ENCODE results near the gene CRYBG1.

CRYBG1 gene

DNA sequence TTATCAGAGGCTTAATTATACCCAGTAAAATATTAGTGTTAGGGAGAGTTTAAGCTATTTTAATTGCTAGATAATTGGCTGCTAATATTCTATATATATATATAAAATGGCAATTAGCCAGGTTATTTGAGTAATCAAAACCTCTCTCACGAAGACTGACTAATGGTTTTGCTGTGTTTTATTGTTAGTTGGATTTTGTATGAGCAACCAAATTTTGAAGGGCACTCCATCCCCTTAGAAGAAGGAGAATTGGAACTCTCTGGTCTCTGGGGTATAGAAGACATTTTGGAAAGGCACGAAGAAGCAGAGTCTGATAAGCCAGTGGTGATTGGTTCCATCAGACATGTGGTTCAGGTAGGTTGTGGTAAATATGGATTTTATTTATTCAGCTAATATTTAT lies 166.6 kb downstream of the CRYBG1 start:
- no peak for TF ChIP-seq CTCF (IDR thresholded peaks at IDR 0.05; ENCODE audit: extremely low read depth, missing control alignments)
- DNase-seq (ENCODE audit: low spot score) = no peak

DNA sequence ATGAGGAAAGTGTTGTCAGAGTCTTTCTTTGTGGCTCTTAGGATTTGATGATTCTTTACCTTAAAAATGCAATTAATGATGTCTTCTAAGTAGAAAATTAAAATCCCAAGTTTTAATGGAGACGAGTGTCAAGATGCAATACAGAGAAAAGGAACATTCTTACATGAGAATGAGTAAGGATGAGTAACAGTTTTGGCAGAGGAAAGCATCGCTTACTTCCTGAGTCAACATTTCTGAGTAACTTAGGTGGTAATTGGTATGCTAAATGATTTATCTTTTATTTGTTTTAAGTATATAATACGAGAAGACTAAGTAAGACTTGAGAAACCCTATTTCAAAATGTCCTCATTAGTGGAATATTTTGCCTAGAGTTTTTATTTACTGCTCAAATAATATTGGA lies 167.5 kb downstream of the CRYBG1 start:
- no peak for TF ChIP-seq CTCF (IDR thresholded peaks at IDR 0.05; ENCODE audit: extremely low read depth, missing control alignments)
- DNase-seq (ENCODE audit: low spot score) = no peak

DNA sequence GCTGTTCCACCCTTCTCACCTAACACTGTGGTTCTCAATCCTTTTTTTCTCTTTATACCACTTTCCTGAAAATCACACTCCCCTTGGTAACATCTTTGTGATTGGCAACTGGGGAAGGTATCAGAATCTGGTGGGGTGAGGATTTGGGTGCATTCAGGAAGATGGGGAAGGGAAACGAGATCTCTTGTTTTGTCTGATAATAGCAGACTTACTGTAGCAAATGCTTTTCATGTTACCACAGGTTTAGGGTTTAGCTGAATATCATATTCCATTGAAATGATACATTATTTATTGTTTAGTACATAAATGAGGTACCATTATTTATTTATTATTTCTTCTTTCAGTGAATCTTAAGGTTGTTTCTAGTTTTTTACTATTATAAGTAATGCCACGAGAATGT lies 168.0 kb downstream of the CRYBG1 start:
- no peak for DNase-seq (ENCODE audit: low spot score)
- TF ChIP-seq CTCF (IDR thresholded peaks at IDR 0.05; ENCODE audit: extremely low read depth, missing control alignments) = no peak

DNA sequence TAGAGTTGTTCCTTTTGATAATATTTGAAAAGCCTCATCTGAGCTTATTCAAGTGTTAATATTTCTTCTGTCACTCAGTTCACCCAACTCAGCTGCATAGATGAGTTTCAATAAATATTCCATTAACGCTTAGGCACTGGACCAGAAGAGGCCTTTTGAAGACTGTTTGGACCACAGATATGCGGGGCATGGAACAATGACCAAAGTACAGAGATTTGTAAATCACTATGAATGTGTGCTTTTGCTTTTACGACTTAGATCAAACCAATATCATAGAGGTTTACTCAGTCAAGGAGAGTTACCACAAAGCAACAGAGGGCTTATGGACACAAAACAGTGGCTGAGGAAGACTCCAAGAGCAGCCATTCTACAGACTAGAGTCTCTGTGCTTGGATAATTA lies 168.9 kb downstream of the CRYBG1 start:
- TF ChIP-seq CTCF (IDR thresholded peaks at IDR 0.05; ENCODE audit: extremely low read depth, missing control alignments) = no peak
- no peak for DNase-seq (ENCODE audit: low spot score)

GRCh38 chr6:106530026-106530425 lies 169.5 kb downstream of the CRYBG1 start:
- no peak for TF ChIP-seq CTCF (IDR thresholded peaks at IDR 0.05; ENCODE audit: extremely low read depth, missing control alignments)
- DNase-seq (ENCODE audit: low spot score) = no peak

GRCh38 chr6:106530502-106530901 lies 170.0 kb downstream of the CRYBG1 start:
- no peak for DNase-seq (ENCODE audit: low spot score)
- no peak for TF ChIP-seq CTCF (IDR thresholded peaks at IDR 0.05; ENCODE audit: extremely low read depth, missing control alignments)

DNA sequence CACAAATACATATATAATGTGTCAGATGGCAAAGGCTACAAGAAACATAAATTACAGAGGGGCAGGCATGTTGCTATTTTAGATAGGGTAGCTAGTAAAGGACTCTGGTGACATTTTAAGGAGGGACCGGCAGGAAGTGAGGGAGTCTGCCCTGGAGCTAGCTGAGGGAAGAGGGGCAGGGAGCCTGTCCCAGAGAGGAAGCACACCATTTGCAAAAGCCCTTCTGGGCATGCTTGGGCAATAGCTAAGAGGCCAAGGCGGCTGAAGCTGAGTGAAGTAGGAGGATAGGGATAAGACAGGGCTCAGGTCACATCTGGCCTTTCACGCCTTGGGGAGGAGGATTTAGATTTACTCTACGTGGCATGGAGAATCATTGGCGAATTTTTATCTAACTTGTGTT lies 172.5 kb downstream of the CRYBG1 start:
- DNase-seq (ENCODE audit: low spot score) = no peak
- TF ChIP-seq CTCF (IDR thresholded peaks at IDR 0.05; ENCODE audit: extremely low read depth, missing control alignments) = no peak

All from GM20000 (cell line).